ENCODE data around the gene CACNA1I.

DNA sequence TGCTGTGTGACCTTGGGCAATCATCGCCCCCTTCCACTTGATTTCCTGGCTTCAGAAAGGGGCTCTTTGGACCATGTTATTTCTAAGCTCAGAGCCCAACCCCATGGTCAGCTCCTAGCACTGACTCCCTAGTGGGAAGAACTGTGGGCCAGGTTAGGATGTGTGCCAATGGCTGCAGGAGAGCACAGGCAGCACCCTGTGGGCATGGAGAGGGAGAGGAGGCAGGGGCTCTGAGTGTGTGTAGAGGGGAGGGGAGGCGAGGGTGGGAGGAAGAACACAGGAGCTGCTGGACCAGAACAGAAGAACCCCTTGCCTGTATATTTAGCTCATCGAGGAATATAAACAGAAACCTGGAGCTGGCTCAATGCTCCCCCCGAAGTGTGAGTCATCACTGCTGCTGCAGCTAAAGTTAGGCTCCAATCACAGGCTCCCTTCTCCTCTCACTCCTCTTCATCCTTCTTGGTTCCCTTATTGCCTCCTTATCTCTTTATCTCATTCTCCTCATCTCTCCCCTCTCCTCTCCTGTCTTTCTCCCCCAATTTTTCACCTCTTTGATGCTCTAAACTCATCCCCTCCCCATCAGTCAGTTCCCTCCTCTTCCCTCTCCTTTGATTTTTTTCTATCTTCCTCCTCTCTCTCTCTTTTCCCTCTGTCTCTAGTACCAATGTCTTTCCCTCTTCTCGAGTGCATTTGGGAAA lies 23.5 kb upstream of the CACNA1I start:
- no peak for TF ChIP-seq POLR2A (IDR thresholded peaks at IDR 0.05)
- TF ChIP-seq, protein P1, sequence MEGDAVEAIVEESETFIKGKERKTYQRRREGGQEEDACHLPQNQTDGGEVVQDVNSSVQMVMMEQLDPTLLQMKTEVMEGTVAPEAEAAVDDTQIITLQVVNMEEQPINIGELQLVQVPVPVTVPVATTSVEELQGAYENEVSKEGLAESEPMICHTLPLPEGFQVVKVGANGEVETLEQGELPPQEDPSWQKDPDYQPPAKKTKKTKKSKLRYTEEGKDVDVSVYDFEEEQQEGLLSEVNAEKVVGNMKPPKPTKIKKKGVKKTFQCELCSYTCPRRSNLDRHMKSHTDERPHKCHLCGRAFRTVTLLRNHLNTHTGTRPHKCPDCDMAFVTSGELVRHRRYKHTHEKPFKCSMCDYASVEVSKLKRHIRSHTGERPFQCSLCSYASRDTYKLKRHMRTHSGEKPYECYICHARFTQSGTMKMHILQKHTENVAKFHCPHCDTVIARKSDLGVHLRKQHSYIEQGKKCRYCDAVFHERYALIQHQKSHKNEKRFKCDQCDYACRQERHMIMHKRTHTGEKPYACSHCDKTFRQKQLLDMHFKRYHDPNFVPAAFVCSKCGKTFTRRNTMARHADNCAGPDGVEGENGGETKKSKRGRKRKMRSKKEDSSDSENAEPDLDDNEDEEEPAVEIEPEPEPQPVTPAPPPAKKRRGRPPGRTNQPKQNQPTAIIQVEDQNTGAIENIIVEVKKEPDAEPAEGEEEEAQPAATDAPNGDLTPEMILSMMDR (IDR thresholded peaks at IDR 0.05), result no peak
